Activated CD4-positive, alpha-beta T cell treated with anti-CD3 and anti-CD28 coated beads, Interleukin-2, amount 10 ng/mL, durations not matched to agents 7 days and 5 days (primary cell): Measurements from ENCODE around the gene ABLIM1. TPM values are rescaled to one million over a fixed set of nuclear protein-coding genes. Genes with fewer than 3 reads are reported as not detected.

Experiments used
- CTCF ChIA-PET: fragments of 350-600 bp; sonication (Branson Sonifier 250); formaldehyde crosslinking; loops from one replicate; lab custom pipeline; 2021; ENCODE audit warnings: antibody characterized with exemption; lab: Charles Lee
- POLR2A ChIA-PET: fragments of 350-600 bp; sonication (Branson Sonifier 250); formaldehyde crosslinking; loops from one replicate; lab custom pipeline; 2021; ENCODE audit warnings: antibody characterized with exemption; lab: Charles Lee
- DNase-seq: peaks from one replicate; pipeline ENCODE4 v3.0.0-alpha.2; 2020
- H3K27ac Mint-ChIP-seq: one replicate; pipeline ENCODE4 v1.8.0; 2021; ENCODE audit warnings: mild to moderate bottlenecking, moderate library complexity, mixed read lengths
- H3K27me3 Mint-ChIP-seq: one replicate; pipeline ENCODE4 v1.8.0; 2021; ENCODE audit warnings: mixed read lengths
- H3K36me3 Mint-ChIP-seq: one replicate; pipeline ENCODE4 v1.8.0; 2021; ENCODE audit warnings: low read depth, mixed read lengths
- H3K4me1 Mint-ChIP-seq: one replicate; pipeline ENCODE4 v1.8.0; 2021; ENCODE audit warnings: mixed read lengths
- H3K4me3 Mint-ChIP-seq: one replicate; pipeline ENCODE4 v1.8.0; 2021; ENCODE audit warnings: mild to moderate bottlenecking, moderate library complexity, mixed read lengths
- H3K9me3 Mint-ChIP-seq: one replicate; pipeline ENCODE4 v1.8.0; 2021; ENCODE audit warnings: mixed read lengths
- total RNA-seq, 2 experiments: library from RNA; stranded (reverse); gene quantifications; one replicate each; pipeline ENCODE4 v1.2.3, GENCODE V29; 2021

ABLIM1 gene
- total RNA-seq, 2 experiments from 2014 or later, result 141 to 161 TPM

GRCh38 chr10:114605155-114605797, 52.8 kb downstream of the ABLIM1 start:
- peaks cover 36% of the 10 kb centered on the region for H3K4me1 Mint-ChIP-seq
- H3K27ac Mint-ChIP-seq, result no peak overlapping the region
- ChIA-PET CTCF (interaction anchor here (1.0 kb wide), 1 partner anchor 10 kb away, joined by 5 read pairs; no protein-coding TSS in a partner anchor), POLR2A (no interaction called here)
- H3K27me3 Mint-ChIP-seq, result no peaks in the 10 kb centered on the region
- H3K36me3 Mint-ChIP-seq, result no peaks in the 10 kb centered on the region
- H3K9me3 Mint-ChIP-seq, result peaks cover 4% of the 10 kb centered on the region
- no peak for DNase-seq
- H3K4me3 Mint-ChIP-seq, result no peak overlapping the region

GRCh38 chr10:114604357-114605130, 53.5 kb downstream of the ABLIM1 start:
- Mint-ChIP-seq H3K27ac (no peak overlapping the region), H3K9me3 (peaks cover 4% of the 10 kb centered on the region), H3K4me1 (peaks cover 37% of the 10 kb centered on the region), H3K4me3 (no peak overlapping the region), H3K27me3 (no peaks in the 10 kb centered on the region), H3K36me3 (no peaks in the 10 kb centered on the region)
- ChIA-PET CTCF (interaction anchor here (0.6 to 1.4 kb wide), 5 partner anchors 11 to 91 kb away, joined by 3 to 6 read pairs (median 5); no protein-coding TSS in a partner anchor), POLR2A (interaction anchor here (0.5 kb wide), 1 partner anchor 95 kb away, joined by 3 read pairs; no protein-coding TSS in a partner anchor)
- DNase-seq, result no peak

- Mint-ChIP-seq H3K4me3 (no peak overlapping the region), H3K27ac (peak overlapping the region; percentile 38), H3K36me3 (no peaks in the 10 kb centered on the region), H3K27me3 (no peaks in the 10 kb centered on the region), H3K4me1 (peaks cover 37% of the 10 kb centered on the region), H3K9me3 (peaks cover 4% of the 10 kb centered on the region)
- ChIA-PET POLR2A (interaction anchor here (0.5 kb wide), 1 partner anchor 94 kb away, joined by 3 read pairs; no protein-coding TSS in a partner anchor), CTCF (interaction anchor here (0.6 to 1.4 kb wide), 5 partner anchors 11 to 90 kb away, joined by 3 to 6 read pairs (median 5); no protein-coding TSS in a partner anchor)
- peak; percentile 31 for DNase-seq
Observed at GRCh38 chr10:114603948-114604347, 54.1 kb downstream of the ABLIM1 start.

- peaks cover 4% of the 10 kb centered on the region for H3K9me3 Mint-ChIP-seq
- H3K4me3 Mint-ChIP-seq, result no peak overlapping the region
- DNase-seq, result no peak
- H3K36me3 Mint-ChIP-seq, result no peaks in the 10 kb centered on the region
- no peaks in the 10 kb centered on the region for H3K27me3 Mint-ChIP-seq
- peaks cover 37% of the 10 kb centered on the region for H3K4me1 Mint-ChIP-seq
- ChIA-PET CTCF (interaction anchor here (0.9 kb wide), 1 partner anchor 202 kb away, joined by 3 read pairs; no protein-coding TSS in a partner anchor), POLR2A (no interaction called here)
- no peak overlapping the region for H3K27ac Mint-ChIP-seq
Observed at GRCh38 chr10:114603303-114603702, 54.8 kb downstream of the ABLIM1 start.

- peaks cover 28% of the 10 kb centered on the region for H3K4me1 Mint-ChIP-seq
- no peak overlapping the region for H3K4me3 Mint-ChIP-seq
- H3K9me3 Mint-ChIP-seq, result no peaks in the 10 kb centered on the region
- no peaks in the 10 kb centered on the region for H3K36me3 Mint-ChIP-seq
- no peak overlapping the region for H3K27ac Mint-ChIP-seq
- ChIA-PET CTCF (interaction anchor here (0.9 to 1.0 kb wide), 2 partner anchors 13 to 635 kb away, joined by 3 to 4 read pairs; no protein-coding TSS in a partner anchor), POLR2A (no interaction called here)
- no peak for DNase-seq
- H3K27me3 Mint-ChIP-seq, result peaks cover 2% of the 10 kb centered on the region
Observed at GRCh38 chr10:114600057-114600456, 58.0 kb downstream of the ABLIM1 start.

GRCh38 chr10:114596793-114597192, 61.3 kb downstream of the ABLIM1 start:
- ChIA-PET POLR2A (no interaction called here), CTCF (interaction anchor here (1.0 kb wide), 1 partner anchor 20 kb away, joined by 3 read pairs; no protein-coding TSS in a partner anchor)
- peaks cover 11% of the 10 kb centered on the region for H3K4me1 Mint-ChIP-seq
- H3K36me3 Mint-ChIP-seq, result no peaks in the 10 kb centered on the region
- H3K27ac Mint-ChIP-seq, result no peak overlapping the region
- DNase-seq, result no peak
- no peaks in the 10 kb centered on the region for H3K9me3 Mint-ChIP-seq
- no peak overlapping the region for H3K4me3 Mint-ChIP-seq
- peaks cover 10% of the 10 kb centered on the region for H3K27me3 Mint-ChIP-seq

- H3K9me3 Mint-ChIP-seq, result no peaks in the 10 kb centered on the region
- POLR2A ChIA-PET, result no interaction called here
- no peak overlapping the region for H3K27ac Mint-ChIP-seq
Observed at GRCh38 chr10:114593816-114594468, 64.1 kb downstream of the ABLIM1 start.

GRCh38 chr10:114593240-114593792, 64.8 kb downstream of the ABLIM1 start:
- Mint-ChIP-seq H3K9me3 (no peaks in the 10 kb centered on the region), H3K27ac (no peak overlapping the region), H3K4me1 (peaks cover 2% of the 10 kb centered on the region), H3K27me3 (peaks cover 10% of the 10 kb centered on the region), H3K36me3 (no peaks in the 10 kb centered on the region), H3K4me3 (no peak overlapping the region)
- CTCF ChIA-PET, result interaction anchor here (1.3 to 1.6 kb wide), 3 partner anchors 9 to 39 kb away, joined by 3 to 4 read pairs (median 3); no protein-coding TSS in a partner anchor
- POLR2A ChIA-PET, result no interaction called here
- DNase-seq, result no peak

More at GRCh38 chr10:114593816-114594468, 64.1 kb downstream of the ABLIM1 start:
- H3K4me1 Mint-ChIP-seq, result peaks cover 2% of the 10 kb centered on the region
- H3K36me3 Mint-ChIP-seq, result no peaks in the 10 kb centered on the region
- DNase-seq, result no peak
- CTCF ChIA-PET, result interaction anchor here (1.3 to 1.6 kb wide), 3 partner anchors 10 to 40 kb away, joined by 3 to 4 read pairs (median 3); no protein-coding TSS in a partner anchor
- H3K27me3 Mint-ChIP-seq, result peaks cover 10% of the 10 kb centered on the region
- H3K4me3 Mint-ChIP-seq, result no peak overlapping the region

GRCh38 chr10:114590993-114591392, 67.1 kb downstream of the ABLIM1 start:
- DNase-seq, result no peak
- H3K36me3 Mint-ChIP-seq, result no peaks in the 10 kb centered on the region
- H3K4me3 Mint-ChIP-seq, result no peak overlapping the region
- H3K27ac Mint-ChIP-seq, result no peak overlapping the region
- H3K4me1 Mint-ChIP-seq, result peaks cover 2% of the 10 kb centered on the region
- H3K9me3 Mint-ChIP-seq, result no peaks in the 10 kb centered on the region
- POLR2A ChIA-PET, result no interaction called here
- CTCF ChIA-PET, result no interaction called here
- peaks cover 13% of the 10 kb centered on the region for H3K27me3 Mint-ChIP-seq

GRCh38 chr10:114584419-114584818, 73.7 kb downstream of the ABLIM1 start:
- no peaks in the 10 kb centered on the region for H3K9me3 Mint-ChIP-seq
- DNase-seq, result no peak
- no peaks in the 10 kb centered on the region for H3K36me3 Mint-ChIP-seq
- H3K4me1 Mint-ChIP-seq, result no peaks in the 10 kb centered on the region
- CTCF ChIA-PET, result interaction anchor here (0.5 to 1.4 kb wide), 5 partner anchors 9 to 57 kb away, joined by 3 to 4 read pairs (median 3); no protein-coding TSS in a partner anchor
- no peak overlapping the region for H3K4me3 Mint-ChIP-seq
- POLR2A ChIA-PET, result interaction anchor here (0.6 kb wide), 1 partner anchor 539 kb away, joined by 3 read pairs; no protein-coding TSS in a partner anchor
- H3K27ac Mint-ChIP-seq, result no peak overlapping the region
- peaks cover 18% of the 10 kb centered on the region for H3K27me3 Mint-ChIP-seq

- Mint-ChIP-seq H3K4me1 (no peaks in the 10 kb centered on the region), H3K36me3 (no peaks in the 10 kb centered on the region), H3K9me3 (no peaks in the 10 kb centered on the region), H3K27me3 (peaks cover 14% of the 10 kb centered on the region), H3K27ac (no peak overlapping the region), H3K4me3 (no peak overlapping the region)
- no peak for DNase-seq
- ChIA-PET POLR2A (no interaction called here), CTCF (no interaction called here)
Observed at GRCh38 chr10:114581071-114581470, 77.0 kb downstream of the ABLIM1 start.

- H3K27ac Mint-ChIP-seq, result no peak overlapping the region
- H3K4me3 Mint-ChIP-seq, result no peak overlapping the region
- H3K9me3 Mint-ChIP-seq, result no peaks in the 10 kb centered on the region
- no peaks in the 10 kb centered on the region for H3K4me1 Mint-ChIP-seq
- no peak for DNase-seq
- H3K36me3 Mint-ChIP-seq, result no peaks in the 10 kb centered on the region
- CTCF ChIA-PET, result interaction anchor here (1.4 kb wide), 1 partner anchor 12 kb away, joined by 4 read pairs; no protein-coding TSS in a partner anchor
- POLR2A ChIA-PET, result no interaction called here
- peaks cover 3% of the 10 kb centered on the region for H3K27me3 Mint-ChIP-seq
Observed at GRCh38 chr10:114577133-114577532, 80.9 kb downstream of the ABLIM1 start.
